GM21825 (cell line): ENCODE measurements around the gene ALS2.
"Not testable (repeated sequence)": the region's sequence is repeated elsewhere in the genome, so short reads cannot be mapped to it uniquely, and the experiment has no call there.

Experiments
- ATAC-seq: cut with Tn5 transposase; IDR thresholded peaks from one replicate; pipeline ENCODE4 v1.9.1; 2021; ENCODE audit warnings: mild to moderate bottlenecking, moderate library complexity; ENCODE audit not compliant: unreplicated experiment

Gene ALS2

DNA sequence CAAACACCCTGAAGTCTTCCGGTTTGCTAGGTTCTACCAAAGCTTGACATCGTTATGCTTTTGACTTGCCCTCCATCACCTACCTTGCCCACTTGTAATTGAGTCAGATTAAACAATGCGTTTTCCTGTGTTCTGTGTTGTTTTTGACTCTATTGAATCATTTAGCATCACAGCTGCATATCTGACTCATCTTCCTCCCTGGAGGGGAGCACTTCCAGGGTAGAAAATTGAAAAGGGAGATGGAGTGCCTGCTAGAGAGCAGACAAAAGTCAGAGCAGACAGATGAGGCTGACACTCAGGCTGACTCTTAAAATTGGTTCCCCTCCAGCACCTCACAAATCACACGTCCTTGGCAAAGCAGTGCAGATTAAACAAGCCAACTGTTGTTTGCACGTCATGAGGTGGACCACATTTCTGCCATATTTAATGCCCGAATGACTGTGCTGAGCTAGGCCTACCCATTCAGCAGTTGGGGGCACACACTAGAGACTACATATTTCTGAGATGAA, 84.5 kb downstream of the ALS2 start:
- ATAC-seq = no peak

DNA sequence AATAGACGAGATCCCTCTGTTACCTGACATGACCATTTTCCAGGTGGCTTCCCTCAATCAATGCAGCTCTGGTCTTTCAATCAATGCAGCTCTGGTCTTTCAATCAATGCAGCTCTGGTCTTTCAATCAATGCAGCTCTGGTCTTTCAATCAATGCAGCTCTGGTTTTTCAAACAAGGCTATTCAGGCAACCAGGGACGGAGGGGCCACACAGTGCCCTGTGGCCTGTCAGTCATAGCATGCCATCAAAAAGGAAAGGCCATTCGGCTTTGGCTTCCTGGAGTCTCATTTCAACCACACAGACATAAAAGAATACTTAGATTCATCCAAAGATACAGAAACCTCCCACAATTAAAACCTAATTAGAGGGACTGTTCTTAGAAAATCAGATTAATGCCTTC, 95.6 kb downstream of the ALS2 start:
- no peak for ATAC-seq

DNA sequence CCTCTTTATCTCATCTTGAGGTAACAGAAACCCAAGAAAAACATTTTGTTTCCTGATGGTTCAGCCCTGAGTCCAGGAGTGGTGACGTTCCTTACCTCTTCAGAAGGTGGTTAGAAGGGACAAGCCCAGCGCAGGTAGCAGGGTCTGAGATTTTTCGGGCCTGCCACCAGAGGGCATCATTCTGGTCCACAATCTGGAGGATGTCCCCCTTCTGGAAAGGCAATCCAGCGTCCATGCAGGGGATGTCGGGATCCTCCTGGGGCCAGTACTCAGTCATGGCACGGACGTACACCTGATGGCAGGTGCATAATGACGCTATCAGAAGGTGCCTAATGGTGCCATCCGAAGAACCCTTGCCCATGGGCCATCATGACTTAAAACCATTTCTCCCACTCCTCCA, 100.0 kb downstream of the ALS2 start:
- no peak for ATAC-seq

DNA sequence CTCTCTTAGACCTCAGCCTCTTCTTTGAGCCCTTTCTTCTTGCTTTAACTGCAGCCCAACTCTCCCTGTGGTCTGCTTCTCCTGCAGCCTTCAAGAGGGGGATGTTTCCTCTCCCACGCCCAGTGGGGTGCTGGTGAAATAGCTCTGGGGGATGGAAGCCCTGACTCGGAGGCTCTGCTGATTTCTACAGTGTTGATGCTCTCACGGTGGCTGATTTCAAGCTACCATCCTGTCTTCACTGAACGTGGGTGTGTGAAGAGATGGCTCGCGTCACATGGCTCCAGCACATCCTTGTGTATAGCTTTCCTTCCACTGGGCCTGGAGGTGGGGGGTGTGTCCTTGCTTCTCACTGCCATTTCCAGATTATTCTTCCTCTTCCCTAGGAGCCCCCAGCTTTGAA, 102.3 kb downstream of the ALS2 start:
- ATAC-seq = no peak

DNA sequence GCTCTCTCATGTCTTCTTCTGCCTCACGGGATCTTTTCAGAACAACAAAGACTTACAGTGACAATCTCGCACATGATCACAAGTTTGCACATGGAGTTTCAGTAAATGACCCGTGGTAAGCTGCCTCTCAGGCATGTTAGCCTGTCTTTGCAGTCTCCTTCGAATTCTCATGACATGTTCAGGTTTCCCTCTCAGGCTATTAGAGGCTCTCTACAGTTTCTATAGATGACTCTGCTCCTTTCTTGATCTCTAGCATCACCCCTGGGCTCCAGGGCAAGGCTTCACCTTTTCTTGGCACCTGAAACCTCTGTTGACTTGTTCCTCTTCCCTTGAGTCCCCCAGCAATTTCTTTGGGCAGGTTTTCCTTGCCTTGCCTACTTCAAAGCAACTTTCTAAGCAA, 105.3 kb downstream of the ALS2 start:
- ATAC-seq = no peak

DNA sequence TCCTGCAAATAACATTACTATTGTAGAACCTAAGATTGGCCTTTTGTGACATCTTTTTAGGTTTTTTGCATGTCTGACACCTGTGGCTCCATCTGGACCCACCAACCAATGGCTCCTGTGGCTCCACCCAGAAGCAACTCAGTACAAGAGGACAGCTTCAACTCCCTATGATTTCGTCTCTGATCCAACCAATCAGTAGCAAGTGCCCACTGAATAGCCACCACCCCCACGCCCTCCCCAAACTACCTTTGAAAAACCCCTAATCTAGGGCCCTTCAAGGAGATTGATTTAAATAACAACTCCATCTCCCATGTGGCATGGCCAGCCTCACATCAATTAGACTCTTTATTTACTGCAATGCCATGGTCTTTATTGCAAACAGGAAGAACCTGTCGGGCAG, 105.9 kb downstream of the ALS2 start:
- ATAC-seq = no peak

DNA sequence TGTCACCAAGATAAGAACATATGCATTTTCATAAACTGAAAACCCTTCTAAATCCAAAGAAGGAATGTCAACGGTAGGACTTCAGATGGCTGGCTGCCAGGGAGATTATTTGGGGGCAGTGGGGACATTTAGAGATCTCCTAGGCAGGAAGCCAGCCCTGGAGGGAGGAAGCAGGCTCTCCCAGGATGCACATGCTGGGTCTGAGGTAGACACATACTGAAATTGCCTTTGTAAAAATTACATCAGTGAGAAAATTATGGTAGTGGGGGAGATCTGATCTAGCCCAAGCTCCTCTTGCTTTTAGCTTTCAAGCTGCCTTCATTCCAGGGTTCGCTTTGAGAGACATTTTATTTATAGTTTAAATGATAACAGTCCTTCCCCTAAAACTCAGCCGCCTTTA, 106.4 kb downstream of the ALS2 start:
- no peak for ATAC-seq

DNA sequence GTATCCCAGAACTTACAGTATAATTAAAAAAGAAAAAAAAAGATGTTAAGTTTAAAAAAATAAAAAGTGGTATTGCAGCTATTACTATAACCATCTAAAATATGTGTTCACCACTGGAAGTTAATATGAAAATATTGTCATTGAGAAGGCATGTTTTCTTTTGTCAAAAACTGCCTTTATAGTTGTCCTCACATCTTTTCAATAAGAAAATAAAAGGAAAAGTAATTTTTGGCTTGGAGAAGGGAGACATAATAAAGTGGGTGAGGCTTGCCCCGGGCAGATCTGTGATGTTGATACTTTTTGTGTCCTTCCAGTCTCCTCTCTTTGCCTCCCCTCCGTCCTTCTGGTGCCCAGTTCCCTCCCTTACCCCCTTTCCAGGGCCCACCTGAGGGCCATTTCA, 107.2 kb downstream of the ALS2 start:
- ATAC-seq = no peak

DNA sequence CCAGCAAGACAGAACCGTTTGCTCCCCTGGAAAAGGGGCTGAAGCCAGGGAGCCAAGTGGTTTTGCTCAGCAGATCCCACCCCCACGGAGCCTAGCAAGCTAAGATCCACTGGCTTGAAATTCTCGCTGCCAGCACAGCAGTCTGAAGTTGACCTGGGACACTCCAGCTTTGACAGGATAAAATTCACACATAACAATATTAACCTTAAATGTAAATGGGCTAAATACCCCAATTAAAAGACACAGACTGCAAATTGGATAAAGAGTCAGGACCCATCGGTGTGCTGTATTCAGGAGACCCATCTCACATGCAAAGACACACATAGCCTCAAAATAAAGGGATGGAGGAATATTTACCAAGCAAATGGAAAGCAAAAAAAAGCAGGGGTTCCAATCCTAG, 109.5 kb downstream of the ALS2 start:
- not testable (repeated sequence) for ATAC-seq

DNA sequence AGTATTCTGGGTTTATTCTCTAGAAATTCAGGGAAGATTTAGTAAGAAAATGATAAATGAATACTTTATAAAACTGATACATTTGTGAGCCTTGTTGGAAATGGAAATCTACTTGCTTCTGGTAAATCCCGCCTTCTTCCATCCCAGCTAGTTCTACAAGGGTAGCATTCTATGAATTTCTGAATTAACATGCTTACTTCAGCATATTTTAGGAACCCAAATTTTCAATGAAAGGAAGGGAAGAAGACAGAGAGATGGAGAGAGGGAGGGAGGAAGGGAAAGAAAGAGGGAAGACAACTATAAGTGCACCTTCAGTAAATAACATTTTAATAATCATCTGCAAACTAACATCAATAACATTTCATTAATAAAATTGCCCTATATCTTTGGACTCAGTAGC, 110.9 kb downstream of the ALS2 start:
- ATAC-seq = no peak

DNA sequence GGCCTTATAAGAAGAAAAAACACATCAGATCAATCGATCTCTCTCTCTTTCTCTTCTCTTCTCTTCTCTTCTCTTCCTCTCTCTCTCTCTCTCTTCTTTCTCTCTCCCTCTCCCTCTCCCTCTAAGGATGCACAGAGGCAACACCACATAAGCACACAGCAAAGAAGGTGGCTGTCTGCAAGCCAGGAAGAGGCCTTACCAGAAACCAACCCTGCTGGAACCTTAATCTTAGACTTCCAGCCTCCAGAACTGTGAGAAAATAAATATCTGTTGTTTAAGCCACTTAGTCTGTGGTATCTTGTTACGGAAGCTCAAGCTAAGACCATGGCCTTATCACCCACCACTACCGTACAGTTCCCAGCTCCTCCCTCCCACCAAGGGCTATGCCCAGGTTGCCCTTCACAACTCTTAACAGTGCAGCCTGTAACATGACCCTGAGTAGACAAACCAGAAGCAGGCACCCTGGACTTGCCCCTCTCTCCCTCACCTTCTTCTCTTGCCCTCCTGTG, 112.3 kb downstream of the ALS2 start:
- ATAC-seq = no peak

DNA sequence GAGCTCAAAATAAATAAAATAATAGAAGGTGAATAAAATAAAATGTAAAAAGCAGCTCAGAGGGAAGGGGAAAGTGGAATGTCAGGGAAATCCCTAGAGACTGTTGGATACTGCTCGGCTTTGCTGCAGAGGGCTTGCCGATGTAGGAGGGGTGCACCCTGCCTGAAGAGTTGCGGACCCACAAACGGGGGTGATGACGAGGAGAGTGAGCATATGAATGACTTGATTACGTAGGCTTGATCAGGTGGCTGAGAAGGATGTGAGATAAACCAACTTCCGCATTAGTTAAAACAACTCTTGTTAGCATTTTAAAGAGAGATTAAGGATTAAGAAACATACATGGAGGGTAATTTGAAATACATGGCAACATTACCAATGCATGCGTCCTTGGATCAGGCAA, 116.4 kb downstream of the ALS2 start:
- ATAC-seq = no peak

DNA sequence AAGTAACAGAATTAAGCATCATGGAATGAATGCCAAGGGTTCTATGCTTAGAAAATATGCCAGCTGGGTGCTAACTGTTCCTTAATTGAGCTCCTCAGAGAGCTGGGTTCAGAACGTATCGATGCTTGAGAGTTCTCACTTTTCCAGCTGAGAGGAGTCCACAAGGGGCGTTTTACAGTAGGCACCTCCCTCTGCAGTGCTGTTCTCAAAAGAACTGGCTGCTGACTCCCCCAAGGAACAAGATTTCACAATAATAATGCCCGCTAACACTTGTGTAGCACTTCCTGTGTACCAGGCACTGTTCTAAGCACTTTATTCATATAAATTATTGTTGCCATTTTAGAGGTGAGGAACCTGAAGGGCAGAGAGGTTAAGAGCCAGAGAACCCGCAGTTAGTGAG, 119.4 kb downstream of the ALS2 start:
- ATAC-seq = no peak

DNA sequence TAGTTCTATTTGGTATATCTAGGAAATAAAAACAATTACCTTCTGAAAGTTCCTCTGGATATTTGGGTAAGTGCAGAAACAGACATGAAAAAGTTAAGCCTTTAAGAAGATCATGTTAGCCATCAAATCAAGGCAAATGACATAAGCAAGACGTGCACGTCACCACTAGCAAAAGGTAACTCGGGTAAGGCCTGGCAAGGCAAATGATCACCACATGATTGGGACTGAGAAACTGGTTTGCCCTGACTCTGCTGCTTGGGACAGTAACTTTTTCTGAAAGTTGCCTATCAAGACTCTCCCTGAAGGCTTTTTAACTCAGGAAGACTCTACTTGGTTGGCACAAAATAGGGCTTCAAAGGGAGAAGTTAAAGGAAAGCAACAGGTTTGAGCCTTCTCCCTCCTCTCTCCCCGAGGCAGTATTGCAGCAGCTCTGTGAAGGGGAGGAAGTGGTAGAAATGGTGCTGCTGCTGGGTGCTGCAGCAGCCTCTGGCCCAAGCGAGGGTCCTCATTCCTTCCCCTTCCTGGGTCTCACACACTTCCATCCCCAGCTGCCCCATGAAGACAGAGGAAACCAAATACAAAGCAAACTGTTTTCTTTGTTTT, 120.3 kb downstream of the ALS2 start:
- ATAC-seq = no peak

DNA sequence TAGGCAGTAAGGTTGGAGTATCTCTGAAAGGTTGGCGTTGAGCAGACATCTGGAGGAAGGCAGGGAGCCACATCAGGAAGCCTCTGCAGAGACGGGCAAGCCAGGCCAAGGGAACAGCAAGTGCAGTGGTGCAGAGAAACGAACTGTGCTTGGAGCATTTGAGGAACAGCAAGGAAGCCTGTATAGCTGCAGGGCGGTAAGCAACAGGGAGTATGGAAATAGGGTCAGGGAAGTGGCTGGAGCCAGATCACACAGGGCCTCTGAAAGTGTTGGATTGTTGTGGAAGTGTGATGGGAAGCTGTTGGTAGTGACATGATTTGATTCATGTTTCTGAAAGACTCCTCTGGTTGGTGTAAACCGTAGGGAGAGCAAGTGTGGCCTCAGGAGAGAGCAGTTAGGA, 124.0 kb downstream of the ALS2 start:
- ATAC-seq = no peak

DNA sequence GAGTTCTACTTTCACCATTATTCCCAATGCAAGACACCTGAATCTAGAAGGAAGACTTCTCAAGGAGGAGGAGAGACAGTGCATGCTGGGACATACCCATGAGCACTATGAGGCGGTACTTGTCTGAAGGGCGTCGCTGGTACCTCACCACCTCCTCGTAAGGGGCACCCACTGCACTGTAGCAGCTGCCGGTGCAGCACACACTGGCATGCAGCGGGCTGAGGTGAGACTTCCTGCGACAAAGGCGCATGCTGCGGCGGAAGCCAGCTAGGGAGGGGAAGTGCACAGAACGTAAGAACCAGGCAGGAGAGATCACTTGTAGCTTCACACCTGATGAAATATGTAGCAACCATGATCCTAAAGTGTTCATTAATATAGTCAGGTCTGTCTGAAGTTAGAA, 124.6 kb downstream of the ALS2 start:
- ATAC-seq = no peak

DNA sequence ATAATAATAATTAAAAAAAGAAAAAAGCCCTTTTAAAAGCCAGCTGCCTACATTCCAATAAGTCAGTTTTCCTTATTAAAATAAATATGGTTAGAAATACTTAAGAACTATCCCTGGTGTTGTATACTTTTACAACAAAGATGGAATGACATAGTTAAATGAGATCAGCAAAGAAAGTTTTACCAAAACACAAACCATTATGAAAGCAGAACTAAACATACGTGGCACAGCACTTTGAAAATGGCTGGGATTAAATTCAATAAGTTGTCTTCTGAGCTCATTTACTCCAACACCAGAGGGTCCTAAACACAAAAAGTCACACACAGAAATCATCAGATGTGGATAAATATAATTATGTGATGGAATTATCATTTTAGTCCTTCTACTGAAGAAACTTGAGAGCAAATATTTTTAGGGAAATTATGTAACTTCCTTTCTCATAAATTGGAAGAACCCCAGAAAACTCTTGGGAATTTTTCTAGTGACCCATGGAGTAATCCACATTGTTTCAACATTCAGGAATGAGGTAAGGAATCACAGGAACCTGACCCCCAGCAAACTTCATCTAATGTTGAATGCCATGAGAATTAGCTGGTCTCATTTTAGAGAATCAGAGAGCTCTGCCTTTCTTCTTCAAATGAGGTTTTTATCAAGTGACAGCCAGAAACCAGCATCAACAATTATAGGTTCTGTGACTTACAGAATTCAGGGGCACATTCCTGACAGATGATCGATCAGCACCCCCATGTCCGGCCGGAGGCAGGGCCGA, 125.9 kb downstream of the ALS2 start:
- ATAC-seq = no peak

DNA sequence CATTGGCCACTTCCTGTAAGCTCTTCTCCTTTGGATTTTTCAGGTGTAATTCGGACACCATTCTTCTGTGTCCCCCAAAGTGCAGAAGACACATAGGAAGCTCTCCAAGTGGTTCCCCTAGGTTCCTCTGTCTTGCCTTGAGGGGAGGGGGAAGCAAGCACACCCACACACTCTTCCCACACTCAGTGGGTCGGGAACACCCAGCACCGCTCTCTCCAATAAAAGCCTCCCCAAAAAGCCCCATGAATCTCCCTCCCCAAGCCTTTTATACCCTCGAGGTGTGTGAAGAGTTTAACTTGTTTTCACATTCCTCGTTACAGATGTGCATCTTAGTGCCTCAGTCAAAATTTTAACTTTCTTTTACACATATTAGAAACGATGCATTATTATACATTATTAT, 127.5 kb downstream of the ALS2 start:
- ATAC-seq = no peak
